GM21786 (cell line): ENCODE data around the gene SPTA1.

Experiments
- ATAC-seq: cut with Tn5 transposase; IDR thresholded peaks from one replicate; pipeline ENCODE4 v1.9.1; 2021; ENCODE audit not compliant: unreplicated experiment

The SPTA1 gene

GRCh38 chr1:158577561-158577960 lies 109.0 kb downstream of the SPTA1 start:
- no peak for ATAC-seq

GRCh38 chr1:158572226-158572625 lies 114.3 kb downstream of the SPTA1 start:
- ATAC-seq = no peak

- ATAC-seq = no peak
Measured at GRCh38 chr1:158570480-158570879, 116.0 kb downstream of the SPTA1 start, which contains the start of gene OR6P1. OR6P1 (minus strand) TSS chr1:158570580; CDS start chr1:158563604, 6,976 bp downstream.

GRCh38 chr1:158564608-158565007 lies 121.9 kb downstream of the SPTA1 start:
- no peak for ATAC-seq

GRCh38 chr1:158563853-158564252 lies 122.7 kb downstream of the SPTA1 start:
- no peak for ATAC-seq
